Fibroblast of pulmonary artery (primary cell): ENCODE measurements around the gene ZNF652.
A peak's percentile ranks its signal among the peaks of the same experiment; 100 is the strongest.

ENCODE experiments used
- DNase-seq: peaks from one replicate; pipeline ENCODE4 v3.0.0-alpha.2; 2010; ENCODE audit warnings: low read depth
- H3K4me3 ChIP-seq: replicated peaks from 2 replicates; pipeline ENCODE4 v1.5.1; 2011; ENCODE audit warnings: low read depth, mild to moderate bottlenecking, control low read depth, low read length, moderate library complexity
- CTCF ChIP-seq: IDR thresholded peaks from 2 replicates; pipeline ENCODE4 v1.5.1; 2011; ENCODE audit warnings: mild to moderate bottlenecking, control low read depth, low read length, inconsistent platforms; ENCODE audit errors: missing control alignments

ZNF652 gene

GRCh38 chr17:49361902-49362722 is at the start of gene ZNF652:
ZNF652 (minus strand) TSS chr17:49362250; CDS start chr17:49317725, 44,525 bp downstream.
- H3K4me3 ChIP-seq: peak within 1 kb of the TSS; percentile 85
- DNase-seq: peak; percentile 78
- no peak for TF ChIP-seq CTCF

- no peak for TF ChIP-seq CTCF
- DNase-seq: no peak
- no peak overlapping the region for H3K4me3 ChIP-seq
Observed at GRCh38 chr17:49409066-49409465, 47.0 kb upstream of the ZNF652 start.

- H3K4me3 ChIP-seq: no peak overlapping the region
- peak; percentile 62 for DNase-seq
- TF ChIP-seq CTCF: peak; percentile 76
Observed at GRCh38 chr17:49407981-49408501, 46.0 kb upstream of the ZNF652 start.

GRCh38 chr17:49407086-49407485 is 45.0 kb upstream of the ZNF652 start:
- DNase-seq: no peak
- TF ChIP-seq CTCF: no peak
- H3K4me3 ChIP-seq: no peak overlapping the region

- DNase-seq: no peak
- no peak for TF ChIP-seq CTCF
- no peak overlapping the region for H3K4me3 ChIP-seq
Observed at GRCh38 chr17:49406421-49407061, 44.5 kb upstream of the ZNF652 start.

GRCh38 chr17:49404906-49405305 is 42.9 kb upstream of the ZNF652 start:
- DNase-seq: no peak
- TF ChIP-seq CTCF: no peak
- H3K4me3 ChIP-seq: no peak overlapping the region
